OCI-LY7 (cell line): ENCODE measurements around the gene BMP8A. TPM values are rescaled to one million over a fixed set of nuclear protein-coding genes. Genes with fewer than 3 reads are reported as not detected.

Experiments
- BruUV-seq: library from RNA; stranded (reverse); fragments of 400-500 nt; replicated peaks from 2 replicates; lab custom pipeline; 2021; lab: Mats Ljungman, UMichigan
- CTCF ChIA-PET: fragments of 300-600 bp; sonication (Branson Sonifier 250); formaldehyde crosslinking; loops from one replicate; lab custom pipeline; 2022; ENCODE audit warnings: antibody characterized with exemption; ENCODE audit not compliant: unreplicated experiment; lab: Charles Lee
- POLR2A ChIA-PET: fragments of 300-600 bp; sonication (Branson Sonifier 250); formaldehyde crosslinking; loops from one replicate; lab custom pipeline; 2022; ENCODE audit warnings: antibody characterized with exemption; lab: Charles Lee
- DNase-seq: peaks from one replicate; pipeline ENCODE4 v3.0.0-alpha.2; 2015; ENCODE audit warnings: low spot score
- H2AFZ ChIP-seq: fragments of 200-600 bp; sonication (generic), shearing (Covaris generic); 2 replicates; pipeline ENCODE4 v1.6.1; 2014; ENCODE audit warnings: mild to moderate bottlenecking, antibody characterized with exemption, low read length, moderate library complexity
- H3K27ac ChIP-seq: fragments of 200-600 bp; sonication (generic); 2 replicates; pipeline ENCODE4 v1.5.1; 2014; ENCODE audit warnings: mixed run types, low read depth, mild to moderate bottlenecking, moderate library complexity, low read length, inconsistent platforms; ENCODE audit not compliant: poor library complexity, severe bottlenecking
- H3K36me3 ChIP-seq: fragments of 200-600 bp; sonication (generic); 2 replicates; pipeline ENCODE4 v1.6.1; 2014; ENCODE audit warnings: mild to moderate bottlenecking, antibody characterized with exemption, low read length, moderate library complexity, mixed read lengths; ENCODE audit not compliant: insufficient read depth
- H3K4me1 ChIP-seq: fragments of 200-600 bp; sonication (generic); 2 replicates; pipeline ENCODE4 v1.5.1; 2014; ENCODE audit warnings: mild to moderate bottlenecking, low read length; ENCODE audit not compliant: insufficient read depth, poor library complexity, severe bottlenecking
- H3K4me2 ChIP-seq: fragments of 200-600 bp; sonication (generic); 2 replicates; pipeline ENCODE4 v1.6.1; 2014; ENCODE audit warnings: mild to moderate bottlenecking, low read length
- H3K4me3 ChIP-seq: fragments of 200-600 bp; sonication (generic); 2 replicates; pipeline ENCODE4 v1.5.1; 2014; ENCODE audit warnings: mild to moderate bottlenecking, low read depth, low read length; ENCODE audit not compliant: poor library complexity, severe bottlenecking
- H3K79me2 ChIP-seq: fragments of 200-600 bp; sonication (generic); 2 replicates; pipeline ENCODE4 v1.6.1; 2016; ENCODE audit warnings: low read depth, mild to moderate bottlenecking, low read length, moderate library complexity, mixed read lengths; ENCODE audit not compliant: insufficient read depth
- H3K9me2 ChIP-seq: fragments of 200-600 bp; sonication (generic); 2 replicates; pipeline ENCODE4 v1.6.1; 2016; ENCODE audit warnings: mild to moderate bottlenecking, low read length, mixed read lengths; ENCODE audit not compliant: insufficient read depth
- H3K9me3 ChIP-seq: fragments of 200-600 bp; sonication (generic); 2 replicates; pipeline ENCODE4 v1.6.1; 2014; ENCODE audit warnings: mild to moderate bottlenecking, mixed run types, low read length, mixed read lengths
- H4K20me1 ChIP-seq: fragments of 200-600 bp; sonication (generic); 2 replicates; pipeline ENCODE4 v1.6.1; 2014; ENCODE audit warnings: mild to moderate bottlenecking, antibody characterized with exemption, low read length, moderate library complexity, mixed read lengths; ENCODE audit not compliant: insufficient read depth
- EZH2phosphoT487 ChIP-seq: fragments of 200-600 bp; sonication (generic); IDR thresholded peaks from 2 replicates; pipeline ENCODE4 v1.6.1; 2018; ENCODE audit warnings: low read depth, borderline replicate concordance, mild to moderate bottlenecking, mixed run types, antibody characterized with exemption, low read length, moderate library complexity, mixed read lengths
- intact Hi-C: fragments of 100-400 bp; cut with micrococcal nuclease; formaldehyde crosslinking; loops from one replicate; pipeline ENCODE4 v1.10.0; 2022; ENCODE audit not compliant: unreplicated experiment
- total RNA-seq, 2 experiments: library from RNA; depleted of rRNA in 1 of 2; stranded (reverse); fragments of >200 nt in 1 of 2; shearing (Covaris generic) in 1 of 2; gene quantifications; 2 replicates each; pipeline ENCODE4 v1.2.3, GENCODE V29; 2014 to 2022
- TF ChIP-seq, protein P1 (sequence below): fragments of 200-600 bp; sonication (generic); conservative IDR thresholded peaks from 2 replicates; pipeline ENCODE4 v1.5.1; 2014; ENCODE audit warnings: mild to moderate bottlenecking, antibody characterized with exemption, low read length, moderate library complexity, mixed read lengths

Gene BMP8A
- total RNA-seq, 2 experiments from 2014 or later, result 0.32 to 0.44 TPM

- no peaks in the 10 kb centered on the region for H3K79me2 ChIP-seq
- intact Hi-C loops, result loop anchor here (10.0 kb wide), 1 partner anchor 50 kb away; no protein-coding TSS in a partner anchor
- no peak overlapping the region for H3K27ac ChIP-seq
- no peaks in the 10 kb centered on the region for H3K9me2 ChIP-seq
- no peak for TF ChIP-seq EZH2phosphoT487
- TF ChIP-seq, protein P1, sequence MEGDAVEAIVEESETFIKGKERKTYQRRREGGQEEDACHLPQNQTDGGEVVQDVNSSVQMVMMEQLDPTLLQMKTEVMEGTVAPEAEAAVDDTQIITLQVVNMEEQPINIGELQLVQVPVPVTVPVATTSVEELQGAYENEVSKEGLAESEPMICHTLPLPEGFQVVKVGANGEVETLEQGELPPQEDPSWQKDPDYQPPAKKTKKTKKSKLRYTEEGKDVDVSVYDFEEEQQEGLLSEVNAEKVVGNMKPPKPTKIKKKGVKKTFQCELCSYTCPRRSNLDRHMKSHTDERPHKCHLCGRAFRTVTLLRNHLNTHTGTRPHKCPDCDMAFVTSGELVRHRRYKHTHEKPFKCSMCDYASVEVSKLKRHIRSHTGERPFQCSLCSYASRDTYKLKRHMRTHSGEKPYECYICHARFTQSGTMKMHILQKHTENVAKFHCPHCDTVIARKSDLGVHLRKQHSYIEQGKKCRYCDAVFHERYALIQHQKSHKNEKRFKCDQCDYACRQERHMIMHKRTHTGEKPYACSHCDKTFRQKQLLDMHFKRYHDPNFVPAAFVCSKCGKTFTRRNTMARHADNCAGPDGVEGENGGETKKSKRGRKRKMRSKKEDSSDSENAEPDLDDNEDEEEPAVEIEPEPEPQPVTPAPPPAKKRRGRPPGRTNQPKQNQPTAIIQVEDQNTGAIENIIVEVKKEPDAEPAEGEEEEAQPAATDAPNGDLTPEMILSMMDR, result no peak
- ChIA-PET POLR2A (interaction anchor here (0.6 kb wide), 1 partner anchor 23 kb away, joined by 3 read pairs; no protein-coding TSS in a partner anchor), CTCF (no interaction called here)
- no peak overlapping the region for H3K4me2 ChIP-seq
- no peak for DNase-seq
- no peaks in the 10 kb centered on the region for H3K9me3 ChIP-seq
- H4K20me1 ChIP-seq, result no peaks in the 10 kb centered on the region
- peaks cover 66% of the 10 kb centered on the region for H3K36me3 ChIP-seq
- no peak overlapping the region for H3K4me3 ChIP-seq
- H2AFZ ChIP-seq, result no peak overlapping the region
- BruUV-seq, result no TSS peak
- no peaks in the 10 kb centered on the region for H3K4me1 ChIP-seq
Observed at GRCh38 chr1:39485046-39485803, 6.2 kb upstream of the BMP8A start.

GRCh38 chr1:39488012-39488545, 3.4 kb upstream of the BMP8A start:
- Histone ChIP-seq H4K20me1 (no peaks in the 10 kb centered on the region), H3K9me2 (no peaks in the 10 kb centered on the region), H3K36me3 (peaks cover 45% of the 10 kb centered on the region), H3K4me3 (no peak overlapping the region), H3K27ac (no peak overlapping the region), H2AFZ (no peak overlapping the region), H3K4me1 (peaks cover 7% of the 10 kb centered on the region), H3K79me2 (no peaks in the 10 kb centered on the region), H3K4me2 (no peak overlapping the region), H3K9me3 (no peaks in the 10 kb centered on the region)
- POLR2A ChIA-PET, result interaction anchor here (1.0 kb wide), 1 partner anchor 55 kb away, joined by 3 read pairs; no protein-coding TSS in a partner anchor
- BruUV-seq, result no TSS peak
- CTCF ChIA-PET, result no interaction called here
- DNase-seq, result no peak
- TF ChIP-seq, protein P1, result no peak
- TF ChIP-seq EZH2phosphoT487, result no peak
- intact Hi-C loops, result loop anchor here (10.0 kb wide), 1 partner anchor 47 kb away; no protein-coding TSS in a partner anchor
